SU-DHL-6 (cell line): ENCODE results near the gene MYO7B.

Experiments
- CTCF ChIP-seq: fragments of 200-600 bp; sonication (generic); IDR thresholded peaks from one replicate; pipeline ENCODE4 v1.5.1; 2017; ENCODE audit warnings: antibody characterized with exemption, mild to moderate bottlenecking, low read length, moderate library complexity; ENCODE audit not compliant: insufficient read depth, poor library complexity, severe bottlenecking
- EZH2phosphoT487 ChIP-seq: fragments of 200-600 bp; sonication (generic), shearing (Covaris generic); conservative IDR thresholded peaks from 2 replicates; pipeline ENCODE4 v1.6.1; 2018; ENCODE audit warnings: mild to moderate bottlenecking, antibody characterized with exemption, low read length, moderate library complexity, mixed read lengths

- TF ChIP-seq CTCF (no peak), EZH2phosphoT487 (no peak)
These were observed 136.2 kb downstream of the MYO7B start for GRCh38 chr2:127671557-127672302.
